GM12892 (cell line): ENCODE results near the gene TWF1.

Experiments used
- POLR2A ChIP-seq: IDR thresholded peaks from 2 replicates; pipeline ENCODE4 v1.6.1; 2011; ENCODE audit warnings: low read depth, low read length, control low read depth
- POLR2AphosphoS5 ChIP-seq: IDR thresholded peaks from 2 replicates; pipeline ENCODE4 v1.6.1; 2011; ENCODE audit warnings: low read depth, low read length, control low read depth

GRCh38 chr12:43836475-43836989 lies 30.4 kb upstream of the TWF1 start:
- no peak for TF ChIP-seq POLR2AphosphoS5
- no peak for TF ChIP-seq POLR2A
